GM21717 (cell line): ENCODE data around the gene SCML1.

ENCODE experiments used
- ATAC-seq: cut with Tn5 transposase; IDR thresholded peaks from one replicate; pipeline ENCODE4 v1.9.1; 2021; ENCODE audit warnings: mild to moderate bottlenecking, moderate library complexity; ENCODE audit not compliant: unreplicated experiment

SCML1 gene, protein sequence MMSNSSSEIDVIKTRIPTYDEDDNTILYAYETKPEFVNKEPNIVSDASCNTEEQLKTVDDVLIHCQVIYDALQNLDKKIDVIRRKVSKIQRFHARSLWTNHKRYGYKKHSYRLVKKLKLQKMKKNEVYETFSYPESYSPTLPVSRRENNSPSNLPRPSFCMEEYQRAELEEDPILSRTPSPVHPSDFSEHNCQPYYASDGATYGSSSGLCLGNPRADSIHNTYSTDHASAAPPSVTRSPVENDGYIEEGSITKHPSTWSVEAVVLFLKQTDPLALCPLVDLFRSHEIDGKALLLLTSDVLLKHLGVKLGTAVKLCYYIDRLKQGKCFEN

DNA sequence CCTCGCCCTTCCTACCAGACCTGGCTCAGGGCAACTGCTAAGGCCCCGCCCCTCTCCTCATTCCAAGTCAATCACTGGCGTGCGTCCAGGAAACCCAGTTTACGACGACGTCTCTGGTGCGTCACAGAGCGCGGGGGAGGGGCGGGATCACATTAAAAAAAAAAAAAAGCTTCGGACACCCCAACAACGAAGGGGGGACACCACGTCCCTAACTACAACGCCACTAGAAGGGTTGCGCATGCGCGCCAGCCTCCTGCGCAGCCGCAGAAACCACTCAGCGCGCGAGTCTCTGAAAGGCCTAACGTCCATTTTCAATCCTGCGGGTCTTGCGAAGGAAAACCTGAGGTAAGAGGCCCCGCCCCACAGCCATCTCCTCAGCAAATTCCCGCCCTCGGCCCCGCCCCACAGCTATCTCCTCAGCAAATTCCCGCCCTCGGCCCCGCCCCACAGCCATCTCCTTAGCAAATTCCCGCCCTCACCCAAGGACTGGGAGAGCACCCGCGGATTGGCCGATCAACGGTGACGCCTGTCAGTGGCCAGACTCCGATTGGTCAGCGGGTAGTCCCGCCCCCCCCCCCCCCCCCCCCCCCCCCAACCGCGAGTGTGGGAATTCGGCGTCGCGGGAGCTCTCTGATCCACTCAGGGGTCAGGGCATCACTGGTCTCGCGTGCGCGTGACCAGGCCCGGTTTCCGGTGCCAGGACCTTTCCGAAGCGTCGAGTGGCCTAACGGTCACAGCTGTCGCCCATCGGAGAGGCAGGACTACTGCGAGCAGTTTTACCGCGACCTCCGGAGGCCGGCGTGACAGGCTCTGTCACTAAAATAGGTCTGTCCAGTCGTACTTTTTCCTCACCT is at the start of gene SCML1:
TSS of gene SCML1 (plus strand) at position 638 of the 854 bp plus-strand sequence. CDS start 6,694 bp downstream, outside the sequence.
- peak; percentile 72 for ATAC-seq

- no peak for ATAC-seq
Measured at GRCh38 chrX:17687648-17688047, 49.6 kb upstream of the SCML1 start.

GRCh38 chrX:17689971-17690409 is 47.3 kb upstream of the SCML1 start:
- peak; percentile 79 for ATAC-seq

DNA sequence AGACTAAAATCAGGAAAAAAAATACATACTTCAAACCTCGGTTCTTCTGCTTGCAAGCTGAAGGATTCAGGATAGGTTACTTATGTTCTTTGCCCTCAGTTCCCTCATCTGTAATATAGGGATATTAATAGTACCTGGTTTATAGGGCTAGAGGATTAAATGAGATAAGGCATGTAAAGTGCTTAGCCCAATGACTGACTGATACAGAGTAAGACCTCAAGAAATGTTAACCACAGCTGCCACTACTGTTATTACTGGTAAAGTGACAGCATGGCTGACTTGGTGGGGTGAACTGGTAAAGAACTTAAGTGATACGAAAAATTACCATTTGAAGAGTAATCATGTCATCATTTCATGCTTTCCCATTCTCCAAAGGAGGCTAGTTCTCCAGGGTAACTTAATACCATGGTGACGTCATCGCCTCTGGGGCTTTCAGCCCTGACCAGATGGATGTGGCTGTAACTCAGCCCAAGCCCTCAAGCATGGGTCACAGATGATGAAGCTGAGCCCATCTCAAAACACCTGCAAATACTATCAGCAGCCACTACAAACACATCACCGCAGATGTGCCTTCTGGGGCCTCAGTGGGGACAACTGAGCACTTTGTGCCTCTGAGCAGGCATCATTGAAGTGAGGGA is 44.5 kb upstream of the SCML1 start:
- no peak for ATAC-seq

DNA sequence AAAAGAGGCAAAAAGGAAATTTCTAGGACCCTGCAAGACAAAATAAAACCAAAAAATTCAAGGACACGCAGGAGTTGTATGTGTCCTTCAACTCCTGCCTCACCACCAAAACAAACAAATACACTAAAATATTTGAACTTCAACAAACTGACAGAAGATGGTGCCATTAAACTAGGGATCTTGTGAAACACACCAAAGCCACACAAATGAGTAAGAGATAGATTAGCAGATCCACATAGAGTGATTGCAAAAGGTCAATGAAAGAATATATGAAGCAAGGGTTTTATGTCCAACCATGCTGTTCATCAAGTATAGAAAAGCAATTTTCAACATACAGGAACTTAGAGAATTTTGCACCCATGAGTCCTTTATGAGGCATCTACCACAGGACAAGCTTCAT is 40.1 kb upstream of the SCML1 start:
- ATAC-seq: no peak

- ATAC-seq: no peak
Measured at GRCh38 chrX:17700976-17701375, 36.3 kb upstream of the SCML1 start.

GRCh38 chrX:17703201-17703600 is 34.1 kb upstream of the SCML1 start:
- ATAC-seq: no peak

DNA sequence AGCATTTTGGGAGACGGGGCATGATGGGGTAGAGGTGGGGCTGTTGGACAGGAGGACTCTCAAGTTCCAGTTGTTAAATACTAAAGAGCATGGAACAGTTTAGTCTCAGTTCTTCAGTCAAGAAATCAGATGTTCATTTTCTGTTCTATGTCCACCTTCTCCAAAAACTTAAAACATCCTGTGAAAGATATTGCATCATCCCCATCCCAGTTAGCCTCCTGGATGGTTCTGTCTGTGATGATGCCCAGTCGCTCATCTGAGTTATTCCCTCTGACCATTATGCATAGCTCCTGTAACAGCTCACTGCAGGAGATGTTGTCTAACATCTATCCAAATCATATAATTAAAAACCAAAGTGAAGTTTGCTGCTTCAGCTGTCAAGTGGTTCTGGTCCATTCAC is 32.1 kb upstream of the SCML1 start:
- ATAC-seq: no peak

GRCh38 chrX:17706676-17707075 is 30.6 kb upstream of the SCML1 start:
- no peak for ATAC-seq

GRCh38 chrX:17707731-17708130 is 29.6 kb upstream of the SCML1 start:
- ATAC-seq: no peak

DNA sequence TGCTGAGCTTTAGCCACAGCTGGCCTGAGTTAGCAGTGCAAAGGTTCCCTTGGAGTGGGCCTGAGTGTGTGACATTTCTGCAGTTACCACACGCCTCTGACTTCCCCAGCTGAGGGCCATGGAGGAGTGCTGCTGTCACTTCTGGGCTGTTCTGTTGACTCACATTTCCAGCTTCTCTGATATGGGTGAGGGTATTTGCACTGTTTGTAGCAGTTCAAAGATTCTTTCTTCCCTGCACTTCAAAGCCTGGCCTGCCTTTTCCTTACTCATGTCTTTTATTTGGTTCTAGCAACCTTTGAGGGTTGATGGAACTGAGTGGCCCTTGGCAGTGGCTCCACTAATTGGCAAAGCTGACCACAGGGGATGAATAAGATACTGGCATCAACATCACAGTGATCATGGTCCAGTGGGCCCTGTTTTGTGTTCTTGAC is 26.4 kb upstream of the SCML1 start:
- no peak for ATAC-seq

GRCh38 chrX:17713288-17713687 is 24.0 kb upstream of the SCML1 start:
- no peak for ATAC-seq

DNA sequence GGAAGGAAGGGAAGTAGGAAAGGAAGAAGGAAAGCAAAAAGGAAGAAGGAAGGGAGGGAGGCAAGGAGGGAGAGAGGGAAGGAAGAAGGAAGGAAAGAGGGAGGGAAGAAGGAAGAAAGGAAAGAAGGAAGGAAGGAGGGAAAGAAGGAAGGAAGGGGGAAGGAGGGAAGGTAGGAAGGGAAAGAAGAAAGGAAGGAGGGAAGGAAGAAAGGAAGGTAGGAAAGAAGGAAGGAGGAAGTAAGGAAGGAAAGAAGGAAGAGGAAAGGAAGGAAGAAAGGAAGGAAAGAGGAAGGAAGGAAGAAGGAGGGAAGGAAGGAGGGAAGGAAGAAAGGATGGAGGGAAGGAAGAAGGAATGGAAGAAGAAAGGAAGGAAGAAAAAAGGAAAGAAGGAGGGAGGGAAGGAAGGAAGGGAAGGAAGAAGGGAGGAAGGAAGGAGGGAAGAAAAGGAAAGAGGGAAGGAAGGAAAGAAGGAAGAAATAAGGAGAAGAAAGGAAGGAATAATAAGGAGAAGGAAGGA is 18.6 kb upstream of the SCML1 start:
- ATAC-seq: no peak

GRCh38 chrX:17719711-17720110 is 17.6 kb upstream of the SCML1 start:
- ATAC-seq: no peak

- no peak for ATAC-seq
Measured at GRCh38 chrX:17721715-17722114, 15.6 kb upstream of the SCML1 start.

GRCh38 chrX:17725181-17725580 is 12.1 kb upstream of the SCML1 start:
- no peak for ATAC-seq

DNA sequence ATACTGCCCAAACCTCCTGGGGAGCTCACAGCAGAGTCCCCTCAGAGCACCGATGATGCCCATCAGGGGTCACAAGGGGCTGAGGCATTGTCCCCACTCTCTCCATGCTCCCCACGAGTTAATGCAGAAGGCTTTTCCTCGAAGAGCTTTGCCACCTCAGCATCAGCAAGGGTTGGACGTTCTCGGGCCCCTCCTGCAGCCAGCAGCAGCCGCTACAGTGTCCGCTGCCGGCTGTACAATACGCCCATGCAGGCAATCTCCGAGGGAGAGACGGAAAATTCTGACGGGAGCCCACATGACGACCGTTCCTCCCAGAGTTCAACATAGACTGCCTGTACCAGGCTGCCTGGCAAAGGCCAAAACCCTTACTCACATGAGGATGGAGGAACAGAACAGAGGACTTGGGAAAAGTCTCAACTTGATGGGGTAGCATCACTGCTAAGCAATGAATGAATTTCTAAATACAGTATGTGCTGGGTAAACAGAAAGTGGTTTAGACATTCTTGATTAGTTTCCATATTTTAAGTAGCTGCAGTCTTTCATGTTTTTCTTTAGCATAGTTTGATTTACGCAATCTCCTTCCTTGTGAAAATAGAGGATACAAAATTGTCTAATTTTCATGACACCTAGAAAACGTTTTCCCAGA is 5.0 kb upstream of the SCML1 start:
- ATAC-seq: no peak

DNA sequence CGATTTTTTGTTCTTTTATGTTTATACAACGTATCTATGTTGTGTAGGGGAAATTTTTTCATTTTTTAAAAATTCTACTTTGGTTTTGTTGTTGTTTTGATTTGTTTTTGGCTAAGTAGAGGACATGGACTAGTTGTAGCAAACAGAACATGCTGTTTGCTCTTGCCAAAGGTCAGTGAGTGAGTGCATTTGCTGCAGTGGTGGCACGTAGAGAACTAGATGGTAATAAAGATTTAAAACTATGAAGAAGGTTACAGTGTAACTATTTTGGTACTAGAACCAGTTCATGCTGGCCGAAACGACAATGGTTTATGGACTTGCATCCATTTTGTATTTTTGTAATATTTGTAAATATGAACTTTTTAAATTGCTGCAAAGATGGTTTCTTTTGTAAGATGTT is 1.9 kb upstream of the SCML1 start:
- no peak for ATAC-seq

DNA sequence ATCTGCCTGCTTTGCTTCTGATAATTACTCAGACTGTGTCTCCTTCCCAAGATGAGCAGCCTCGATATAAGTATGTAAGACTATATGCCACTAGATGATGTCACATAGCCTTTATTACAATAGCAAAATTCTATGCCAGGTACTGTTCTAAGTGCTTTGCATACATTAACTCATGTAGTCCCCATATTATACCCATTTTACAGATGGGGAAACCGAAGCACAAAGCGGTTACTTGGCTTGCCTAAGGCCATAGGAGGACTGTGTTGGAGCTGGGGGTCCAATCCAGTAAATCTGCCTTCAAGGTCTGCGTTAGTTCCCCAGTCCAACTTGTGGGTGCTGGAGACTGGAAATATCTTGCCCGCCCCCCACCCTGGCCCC is 826 bp upstream of the SCML1 start:
- no peak for ATAC-seq

- ATAC-seq: peak; percentile 3
Measured at GRCh38 chrX:17737710-17737985, 355 bp downstream of the SCML1 start.
